Measurements from ENCODE around the gene ZC2HC1C. TPM values are rescaled to one million over a fixed set of nuclear protein-coding genes. Genes with fewer than 3 reads are reported as not detected.
A peak's percentile ranks its signal among the peaks of the same experiment; 100 is the strongest.

Gene ZC2HC1C
- total RNA-seq, 1 donor from 2014 or later, result 1.0 TPM

DNA sequence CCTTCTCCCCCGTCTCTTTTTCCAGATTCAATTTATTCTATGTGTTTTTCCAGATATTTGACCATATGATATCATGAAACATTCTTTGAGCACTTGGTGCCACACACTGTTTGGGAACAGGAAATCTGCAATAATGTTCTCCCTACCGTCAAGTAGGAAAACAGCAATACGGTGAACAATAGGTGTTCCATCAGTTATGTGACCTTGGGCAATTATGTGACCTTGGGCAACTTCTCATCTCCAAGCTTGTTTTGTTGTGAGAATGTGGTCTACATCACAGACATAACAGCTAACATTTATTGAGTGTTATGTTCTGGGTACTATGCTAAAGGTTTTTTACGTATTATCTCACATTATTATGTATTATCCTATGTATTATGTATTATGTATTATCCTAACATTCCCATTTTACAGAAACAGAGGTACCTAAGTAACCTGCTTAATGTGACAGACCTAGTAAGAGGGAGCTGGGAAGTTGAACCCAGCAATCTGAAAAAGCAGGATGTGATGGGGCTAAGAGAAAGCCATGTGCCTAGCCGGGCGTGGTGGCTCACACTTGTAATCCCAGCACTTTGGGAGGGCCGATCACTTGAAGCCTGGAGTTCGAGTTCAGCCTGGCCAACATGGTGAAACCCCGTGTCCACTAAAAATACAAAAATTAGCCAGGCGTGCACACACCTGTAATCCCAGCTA lies 58.6 kb downstream of the ZC2HC1C start:
- H3K9me3 Mint-ChIP-seq (ENCODE audit: unreplicated experiment), result no peaks in the 10 kb centered on the region

DNA sequence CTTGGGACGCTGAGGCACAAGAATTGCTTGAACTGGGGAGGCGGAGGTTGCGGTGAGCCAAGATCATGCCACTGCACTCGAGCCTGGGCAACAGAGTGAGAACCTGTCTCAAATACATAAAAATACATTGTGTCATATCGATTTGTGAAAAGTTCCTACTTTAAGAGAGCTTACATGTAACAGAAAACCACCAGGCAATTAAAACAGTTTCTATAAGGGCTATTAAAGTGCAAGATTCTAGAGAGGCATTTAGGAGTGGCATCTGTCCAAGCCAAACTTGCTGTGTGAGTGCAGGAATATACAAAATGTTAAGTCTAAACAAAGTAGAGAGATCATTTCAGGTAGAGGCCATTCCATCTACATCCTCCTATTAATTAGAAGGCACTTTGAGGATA lies 59.2 kb downstream of the ZC2HC1C start:
- TF ChIP-seq, protein P1, sequence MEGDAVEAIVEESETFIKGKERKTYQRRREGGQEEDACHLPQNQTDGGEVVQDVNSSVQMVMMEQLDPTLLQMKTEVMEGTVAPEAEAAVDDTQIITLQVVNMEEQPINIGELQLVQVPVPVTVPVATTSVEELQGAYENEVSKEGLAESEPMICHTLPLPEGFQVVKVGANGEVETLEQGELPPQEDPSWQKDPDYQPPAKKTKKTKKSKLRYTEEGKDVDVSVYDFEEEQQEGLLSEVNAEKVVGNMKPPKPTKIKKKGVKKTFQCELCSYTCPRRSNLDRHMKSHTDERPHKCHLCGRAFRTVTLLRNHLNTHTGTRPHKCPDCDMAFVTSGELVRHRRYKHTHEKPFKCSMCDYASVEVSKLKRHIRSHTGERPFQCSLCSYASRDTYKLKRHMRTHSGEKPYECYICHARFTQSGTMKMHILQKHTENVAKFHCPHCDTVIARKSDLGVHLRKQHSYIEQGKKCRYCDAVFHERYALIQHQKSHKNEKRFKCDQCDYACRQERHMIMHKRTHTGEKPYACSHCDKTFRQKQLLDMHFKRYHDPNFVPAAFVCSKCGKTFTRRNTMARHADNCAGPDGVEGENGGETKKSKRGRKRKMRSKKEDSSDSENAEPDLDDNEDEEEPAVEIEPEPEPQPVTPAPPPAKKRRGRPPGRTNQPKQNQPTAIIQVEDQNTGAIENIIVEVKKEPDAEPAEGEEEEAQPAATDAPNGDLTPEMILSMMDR (IDR thresholded peaks at IDR 0.05), result no peak
- Mint-ChIP-seq H3K4me3 (ENCODE audit: unreplicated experiment) (no peak overlapping the region), H3K27ac (ENCODE audit: unreplicated experiment) (peak overlapping the region; percentile 23), H3K9me3 (ENCODE audit: unreplicated experiment) (no peaks in the 10 kb centered on the region), H3K36me3 (ENCODE audit: unreplicated experiment) (peaks cover 10% of the 10 kb centered on the region), H3K27me3 (ENCODE audit: unreplicated experiment) (no peaks in the 10 kb centered on the region), H3K4me1 (ENCODE audit: unreplicated experiment) (peaks cover 38% of the 10 kb centered on the region)
- no peak for DNase-seq (ENCODE audit: extremely low spot score, unreplicated experiment)

More for the DNA sequence above, 58.6 kb downstream of the ZC2HC1C start:
- Mint-ChIP-seq H3K36me3 (ENCODE audit: unreplicated experiment) (peaks cover 7% of the 10 kb centered on the region), H3K27ac (ENCODE audit: unreplicated experiment) (peak overlapping the region; percentile 99), H3K4me3 (ENCODE audit: unreplicated experiment) (peak overlapping the region; percentile 93), H3K4me1 (ENCODE audit: unreplicated experiment) (peaks cover 38% of the 10 kb centered on the region), H3K27me3 (ENCODE audit: unreplicated experiment) (no peaks in the 10 kb centered on the region)
- DNase-seq (ENCODE audit: extremely low spot score, unreplicated experiment), result no peak
- TF ChIP-seq, protein P1 (IDR thresholded peaks at IDR 0.05), result no peak

Other genes starting within 250 kb of the ZC2HC1C start
- not detected in 2 replicates for gene PROX2, start 193.5 kb upstream of the ZC2HC1C start, total RNA-seq
- 101 and 107 TPM in 2 replicates for gene DLST, start 187.7 kb upstream of the ZC2HC1C start, total RNA-seq
- gene RPS6KL1, start 146.4 kb upstream of the ZC2HC1C start, total RNA-seq, result 0.65 and 0.97 TPM in 2 replicates
- gene PGF, start 114.0 kb upstream of the ZC2HC1C start, total RNA-seq, result 3.5 and 3.9 TPM in 2 replicates
- gene EIF2B2, start 66.7 kb upstream of the ZC2HC1C start, total RNA-seq, result 44.4 and 46.7 TPM in 2 replicates
- gene MLH3, start 18.2 kb upstream of the ZC2HC1C start, total RNA-seq, result 21.8 and 22.9 TPM in 2 replicates
- 8.8 and 10.4 TPM in 2 replicates for gene ACYP1, start 5.6 kb upstream of the ZC2HC1C start, total RNA-seq
- gene NEK9, start 57.4 kb downstream of the ZC2HC1C start, total RNA-seq, result 116 and 117 TPM in 2 replicates
- 380 and 409 TPM in 2 replicates for gene TMED10, start 107.0 kb downstream of the ZC2HC1C start, total RNA-seq
- 438 and 598 TPM in 2 replicates for gene FOS, start 209.2 kb downstream of the ZC2HC1C start, total RNA-seq

Data from osteocyte (in vitro differentiated cells).